CD4-positive, alpha-beta T cell (primary cell): ENCODE measurements around the gene ATL3. TPM values are rescaled to one million over a fixed set of nuclear protein-coding genes. Genes with fewer than 3 reads are reported as not detected.
A peak's percentile ranks its signal among the peaks of the same experiment; 100 is the strongest.

Experiments used
- ATAC-seq: fragments of 200-7000 bp; cut with Tn5 transposase; one replicate; pipeline ENCODE4 v1.10.0; 2022; ENCODE audit warnings: mild to moderate bottlenecking; ENCODE audit not compliant: poor library complexity
- CTCF ChIA-PET: fragments of 350-600 bp; sonication (Branson Sonifier 250); formaldehyde crosslinking; loops from one replicate; lab custom pipeline; 2021; ENCODE audit warnings: antibody characterized with exemption, inconsistent platforms; lab: Charles Lee
- POLR2A ChIA-PET: fragments of 350-600 bp; sonication (Branson Sonifier 250); formaldehyde crosslinking; loops from one replicate; lab custom pipeline; 2021; ENCODE audit warnings: antibody characterized with exemption, inconsistent platforms; lab: Charles Lee
- DNase-seq, 14 experiments: peaks; one replicate each; pipeline ENCODE4 v3.0.0-alpha.2; 2013 to 2020; ENCODE audit warnings: mixed read lengths in 2 of 14
- H3K27ac ChIP-seq, 2 donors: one replicate each; pipeline versions ENCODE4 v1.5.1 to v1.7.0; 2013; ENCODE audit warnings: low read length in 2 of 2, low read depth in 1 of 2, mild to moderate bottlenecking in 1 of 2
- H3K27me3 ChIP-seq, 2 experiments: 1 replicate in 1 of 2; 2 replicates in 1 of 2; pipeline versions ENCODE4 v1.6.1 to v1.7.0; 2013; ENCODE audit warnings: low read length in 2 of 2, control low read depth in 1 of 2, mild to moderate bottlenecking in 1 of 2, moderate library complexity in 1 of 2; ENCODE audit not compliant: insufficient read depth in 2 of 2, control insufficient read depth in 1 of 2
- H3K36me3 ChIP-seq: one replicate; pipeline ENCODE4 v1.6.1; 2013; ENCODE audit warnings: low read length, control low read depth; ENCODE audit not compliant: insufficient read depth
- H3K4me1 ChIP-seq: one replicate; pipeline ENCODE4 v1.6.1; 2013; ENCODE audit warnings: low read length, control low read depth; ENCODE audit not compliant: insufficient read depth
- H3K4me3 ChIP-seq: one replicate; pipeline ENCODE4 v1.5.1; 2013; ENCODE audit warnings: mild to moderate bottlenecking, low read length, moderate library complexity
- H3K9me3 ChIP-seq, 2 experiments: 1 replicate in 1 of 2; 2 replicates in 1 of 2; pipeline versions ENCODE4 v1.6.1 to v1.7.0; 2013; ENCODE audit warnings: low read length in 2 of 2, mild to moderate bottlenecking in 2 of 2, control low read depth in 1 of 2, moderate library complexity in 1 of 2; ENCODE audit not compliant: control insufficient read depth in 1 of 2, insufficient read depth in 1 of 2
- H3K27ac Mint-ChIP-seq: one replicate; pipeline ENCODE4 v1.8.0; 2020; ENCODE audit warnings: mixed read lengths
- H3K27me3 Mint-ChIP-seq: one replicate; pipeline ENCODE4 v1.8.0; 2021; ENCODE audit warnings: mixed read lengths
- H3K36me3 Mint-ChIP-seq: one replicate; pipeline ENCODE4 v1.8.0; 2021; ENCODE audit warnings: low read depth, mixed read lengths
- H3K4me1 Mint-ChIP-seq: one replicate; pipeline ENCODE4 v1.8.0; 2021; ENCODE audit warnings: low read depth, mixed read lengths
- H3K4me3 Mint-ChIP-seq: one replicate; pipeline ENCODE4 v1.8.0; 2020; ENCODE audit warnings: mild to moderate bottlenecking, mixed read lengths
- H3K9me3 Mint-ChIP-seq: one replicate; pipeline ENCODE4 v1.8.0; 2020; ENCODE audit warnings: mixed read lengths
- intact Hi-C, 2 experiments: fragments of 100-400 bp; cut with DNase I in 1 of 2; cut with micrococcal nuclease in 1 of 2; formaldehyde crosslinking; loops; one replicate each; pipeline versions ENCODE4 v1.15.1 to v1.9.0; 2023 to 2025; cut with DNase I, micrococcal nuclease
- total RNA-seq, 174 experiments: library from RNA in 2 of 174; stranded (reverse) in 2 of 174; gene quantifications; one replicate each; pipeline ENCODE4 v1.2.3 and lab custom pipeline; 2021 to 2026
- TF ChIP-seq, protein P1 (sequence below): fragments of 200-600 bp; IDR thresholded peaks from one replicate; pipeline ENCODE4 v1.8.0; 2022; ENCODE audit warnings: antibody characterized with exemption, mild to moderate bottlenecking

ATL3 gene
- total RNA-seq, 2 experiments from 2014 or later: 14.5 to 16.5 TPM

DNA sequence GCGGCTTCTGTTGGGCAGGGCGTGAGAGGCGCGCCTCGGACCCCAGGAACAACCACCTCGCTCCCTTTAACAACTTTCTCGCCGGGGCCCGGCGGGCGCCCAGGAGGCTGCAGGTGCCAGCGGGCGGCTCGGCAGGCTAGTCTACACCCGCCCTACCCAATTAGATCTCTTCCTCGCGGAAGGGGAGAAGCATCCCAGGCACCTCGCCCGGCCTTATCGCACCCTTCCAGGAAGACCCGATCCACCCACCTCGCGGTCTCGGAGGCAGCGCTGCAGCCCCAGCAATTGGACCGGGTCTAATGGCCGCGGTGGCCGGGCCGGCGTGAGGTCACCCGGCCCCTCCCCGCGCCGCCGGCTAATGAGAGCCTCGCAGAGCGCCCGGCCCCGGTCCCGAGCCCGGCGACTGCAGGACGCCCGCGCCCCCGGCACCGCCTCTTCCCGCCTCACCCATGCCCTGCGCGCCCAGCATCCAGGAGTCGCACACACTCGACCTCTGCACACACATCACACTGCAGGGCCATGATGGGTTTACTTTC, 57.0 kb downstream of the ATL3 start, which contains the start of gene PLAAT3:
Gene PLAAT3, minus strand, starts transcription at position 298 of the 536 bp plus-strand sequence. CDS start 419 bp downstream, outside the sequence.
- CTCF ChIA-PET: no interaction called here
- H3K9me3 ChIP-seq: no peaks in the 10 kb centered on the region
- peak within 1 kb of the TSS; percentile 81 for H3K4me3 ChIP-seq
- intact Hi-C loops: loop anchor here in 1 of 2 experiments (5.0 kb wide), 1 partner anchor 47 kb away; no protein-coding TSS in a partner anchor
- POLR2A ChIA-PET: interaction anchor here (1.0 kb wide), 2 partner anchors 78 to 82 kb away, joined by 3 read pairs; partner anchors contain the start of gene PLAAT4
- DNase-seq (peak in 10 of 14 experiments; percentile 8 to 52 (median 26)), ATAC-seq (peak; percentile 60)
- H3K9me3 Mint-ChIP-seq: no peaks in the 10 kb centered on the region
- no peaks in the 10 kb centered on the region for H3K36me3 Mint-ChIP-seq
- peaks cover 16% of the 10 kb centered on the region for H3K4me1 ChIP-seq
- no peaks in the 10 kb centered on the region for H3K27me3 Mint-ChIP-seq
- peak within 1 kb of the TSS; percentile 89 for H3K4me3 Mint-ChIP-seq
- H3K4me1 Mint-ChIP-seq: peaks cover 25% of the 10 kb centered on the region
- H3K27ac Mint-ChIP-seq: peak within 1 kb of the TSS; percentile 74
- TF ChIP-seq, protein P1, sequence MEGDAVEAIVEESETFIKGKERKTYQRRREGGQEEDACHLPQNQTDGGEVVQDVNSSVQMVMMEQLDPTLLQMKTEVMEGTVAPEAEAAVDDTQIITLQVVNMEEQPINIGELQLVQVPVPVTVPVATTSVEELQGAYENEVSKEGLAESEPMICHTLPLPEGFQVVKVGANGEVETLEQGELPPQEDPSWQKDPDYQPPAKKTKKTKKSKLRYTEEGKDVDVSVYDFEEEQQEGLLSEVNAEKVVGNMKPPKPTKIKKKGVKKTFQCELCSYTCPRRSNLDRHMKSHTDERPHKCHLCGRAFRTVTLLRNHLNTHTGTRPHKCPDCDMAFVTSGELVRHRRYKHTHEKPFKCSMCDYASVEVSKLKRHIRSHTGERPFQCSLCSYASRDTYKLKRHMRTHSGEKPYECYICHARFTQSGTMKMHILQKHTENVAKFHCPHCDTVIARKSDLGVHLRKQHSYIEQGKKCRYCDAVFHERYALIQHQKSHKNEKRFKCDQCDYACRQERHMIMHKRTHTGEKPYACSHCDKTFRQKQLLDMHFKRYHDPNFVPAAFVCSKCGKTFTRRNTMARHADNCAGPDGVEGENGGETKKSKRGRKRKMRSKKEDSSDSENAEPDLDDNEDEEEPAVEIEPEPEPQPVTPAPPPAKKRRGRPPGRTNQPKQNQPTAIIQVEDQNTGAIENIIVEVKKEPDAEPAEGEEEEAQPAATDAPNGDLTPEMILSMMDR: no peak
- H3K36me3 ChIP-seq: no peaks in the 10 kb centered on the region
- H3K27ac ChIP-seq: no peak within 1 kb of the TSS
- H3K27me3 ChIP-seq: peaks cover 0 to 3% of the 10 kb centered on the region in 2 experiments

- TF ChIP-seq, protein P1: no peak
- DNase-seq (peak; percentile 15 to 63 (median 32)), ATAC-seq (peak; percentile 78)
- Histone ChIP-seq H3K4me3 (peak overlapping the region; percentile 81), H3K27me3 (peaks cover 0 to 3% of the 10 kb centered on the region in 2 experiments), H3K4me1 (peaks cover 16% of the 10 kb centered on the region), H3K9me3 (no peaks in the 10 kb centered on the region), H3K36me3 (no peaks in the 10 kb centered on the region), H3K27ac (no peak overlapping the region)
- Mint-ChIP-seq H3K27me3 (no peaks in the 10 kb centered on the region), H3K4me3 (peak overlapping the region; percentile 89), H3K27ac (peak overlapping the region; percentile 74), H3K36me3 (no peaks in the 10 kb centered on the region), H3K4me1 (peaks cover 25% of the 10 kb centered on the region), H3K9me3 (no peaks in the 10 kb centered on the region)
- POLR2A ChIA-PET: interaction anchor here (1.0 kb wide), 2 partner anchors 77 to 82 kb away, joined by 3 read pairs; partner anchors contain the start of gene PLAAT4
- CTCF ChIA-PET: no interaction called here
- intact Hi-C loops: loop anchor here in 1 of 2 experiments (5.0 kb wide), 1 partner anchor 46 kb away; no protein-coding TSS in a partner anchor
Observed at GRCh38 chr11:63613517-63614135, 57.5 kb downstream of the ATL3 start.

DNA sequence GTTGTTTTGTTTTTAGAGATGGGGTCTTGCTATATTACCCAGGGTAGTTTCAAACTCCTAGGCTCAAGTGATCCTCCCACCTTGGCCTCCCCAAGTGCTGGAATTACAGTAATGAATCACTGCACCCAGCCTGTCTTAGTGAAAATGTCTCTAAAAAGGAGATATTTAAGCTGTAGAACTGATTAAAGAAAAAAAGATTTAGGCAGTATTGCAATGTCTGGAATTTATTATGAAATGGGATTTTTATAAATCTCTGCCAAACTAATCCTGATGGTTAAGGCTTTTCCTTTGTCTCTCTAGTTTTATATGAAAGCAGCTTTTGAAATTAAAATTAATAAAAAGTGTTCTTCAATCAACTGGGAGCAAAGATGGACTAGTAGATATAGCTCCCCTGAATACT, 59.0 kb downstream of the ATL3 start:
- Histone ChIP-seq H3K4me1 (peaks cover 16% of the 10 kb centered on the region), H3K36me3 (no peaks in the 10 kb centered on the region), H3K27ac (no peak overlapping the region), H3K4me3 (no peak overlapping the region), H3K27me3 (peaks cover 0 to 3% of the 10 kb centered on the region in 2 experiments), H3K9me3 (no peaks in the 10 kb centered on the region)
- no peak for DNase-seq
- Mint-ChIP-seq H3K27me3 (no peaks in the 10 kb centered on the region), H3K4me1 (peaks cover 25% of the 10 kb centered on the region), H3K4me3 (no peak overlapping the region), H3K27ac (no peak overlapping the region), H3K9me3 (no peaks in the 10 kb centered on the region), H3K36me3 (no peaks in the 10 kb centered on the region)
- no peak for ATAC-seq
- TF ChIP-seq, protein P1: no peak
- ChIA-PET POLR2A (no interaction called here), CTCF (no interaction called here)
- intact Hi-C loops: loop anchor here in 1 of 2 experiments (5.0 kb wide), 1 partner anchor 45 kb away; no protein-coding TSS in a partner anchor
